GM21576 (cell line): Measurements from ENCODE around the gene SIGLEC10.
"Not testable (repeated sequence)": the region's sequence is repeated elsewhere in the genome, so short reads cannot be mapped to it uniquely, and the experiment has no call there.

Source experiments
- ATAC-seq: cut with Tn5 transposase; IDR thresholded peaks from one replicate; pipeline ENCODE4 v1.9.1; 2021; ENCODE audit warnings: mild to moderate bottlenecking, moderate library complexity; ENCODE audit not compliant: unreplicated experiment

SIGLEC10 gene

GRCh38 chr19:51440846-51441409 lies 23.5 kb upstream of the SIGLEC10 start:
- no peak for ATAC-seq

GRCh38 chr19:51440052-51440451 lies 22.6 kb upstream of the SIGLEC10 start:
- ATAC-seq = no peak

GRCh38 chr19:51439021-51439465 lies 21.6 kb upstream of the SIGLEC10 start:
- no peak for ATAC-seq

GRCh38 chr19:51434456-51434855 lies 17.0 kb upstream of the SIGLEC10 start:
- ATAC-seq = no peak

GRCh38 chr19:51433043-51433442 lies 15.6 kb upstream of the SIGLEC10 start:
- ATAC-seq = no peak

- no peak for ATAC-seq
Observed at GRCh38 chr19:51431124-51431523, 13.7 kb upstream of the SIGLEC10 start.

GRCh38 chr19:51430221-51430620 lies 12.8 kb upstream of the SIGLEC10 start:
- no peak for ATAC-seq

GRCh38 chr19:51427201-51427600 lies 9.8 kb upstream of the SIGLEC10 start:
- ATAC-seq = no peak

- no peak for ATAC-seq
Observed at GRCh38 chr19:51422053-51422448, 4.6 kb upstream of the SIGLEC10 start.

- ATAC-seq = no peak
Observed at GRCh38 chr19:51421229-51422052, 4.0 kb upstream of the SIGLEC10 start.

GRCh38 chr19:51420511-51420910 lies 3.1 kb upstream of the SIGLEC10 start:
- not testable (repeated sequence) for ATAC-seq

- no peak for ATAC-seq
Observed at GRCh38 chr19:51418707-51419106, 1.3 kb upstream of the SIGLEC10 start.

GRCh38 chr19:51417810-51418157 lies 342 bp upstream of the SIGLEC10 start:
- no peak for ATAC-seq

- not testable (repeated sequence) for ATAC-seq
Observed at GRCh38 chr19:51416422-51416821, 1.0 kb downstream of the SIGLEC10 start.

GRCh38 chr19:51415187-51415586 lies 2.3 kb downstream of the SIGLEC10 start:
- ATAC-seq = no peak

GRCh38 chr19:51410950-51411748 lies 6.3 kb downstream of the SIGLEC10 start:
- no peak for ATAC-seq

- ATAC-seq = no peak
Observed at GRCh38 chr19:51407511-51408131, 9.8 kb downstream of the SIGLEC10 start.

- ATAC-seq = no peak
Observed at GRCh38 chr19:51402117-51402516, 15.3 kb downstream of the SIGLEC10 start.

GRCh38 chr19:51399936-51400335 lies 17.5 kb downstream of the SIGLEC10 start:
- ATAC-seq = not testable (repeated sequence)

- ATAC-seq = no peak
Observed at GRCh38 chr19:51399231-51399630, 18.2 kb downstream of the SIGLEC10 start.

GRCh38 chr19:51398096-51398704 lies 19.2 kb downstream of the SIGLEC10 start:
- no peak for ATAC-seq
